ENCODE results near the gene JAZF1. TPM values are rescaled to one million over a fixed set of nuclear protein-coding genes. Genes with fewer than 3 reads are reported as not detected.

The JAZF1 gene
- total and polyA plus RNA-seq, 2 of the 8 experiments (the other 6 are each of a cell fraction or from before 2014, with no cell fraction given): 2.6 to 21.8 TPM

DNA sequence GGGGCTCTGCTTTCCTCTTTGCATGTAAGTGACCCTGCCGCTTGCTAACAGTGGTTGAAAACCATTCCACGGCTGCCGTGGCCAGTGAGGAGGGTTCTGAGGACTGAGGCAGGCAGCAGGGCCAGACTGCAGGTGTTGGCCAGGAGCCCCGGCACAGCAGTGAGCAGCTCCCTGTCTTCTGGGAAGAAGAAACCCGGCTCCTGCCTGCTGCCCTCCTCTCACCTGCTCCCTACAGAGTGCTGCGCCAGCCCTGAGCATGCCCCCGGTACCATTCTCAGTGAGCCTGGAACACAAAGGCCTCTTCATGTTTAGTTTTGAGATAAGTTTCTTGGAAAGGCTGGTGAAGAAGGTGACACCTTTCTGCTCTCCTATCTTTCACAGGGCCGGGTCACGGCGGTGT lies 240.7 kb downstream of the JAZF1 start (continued):
- TF ChIP-seq, protein P1, sequence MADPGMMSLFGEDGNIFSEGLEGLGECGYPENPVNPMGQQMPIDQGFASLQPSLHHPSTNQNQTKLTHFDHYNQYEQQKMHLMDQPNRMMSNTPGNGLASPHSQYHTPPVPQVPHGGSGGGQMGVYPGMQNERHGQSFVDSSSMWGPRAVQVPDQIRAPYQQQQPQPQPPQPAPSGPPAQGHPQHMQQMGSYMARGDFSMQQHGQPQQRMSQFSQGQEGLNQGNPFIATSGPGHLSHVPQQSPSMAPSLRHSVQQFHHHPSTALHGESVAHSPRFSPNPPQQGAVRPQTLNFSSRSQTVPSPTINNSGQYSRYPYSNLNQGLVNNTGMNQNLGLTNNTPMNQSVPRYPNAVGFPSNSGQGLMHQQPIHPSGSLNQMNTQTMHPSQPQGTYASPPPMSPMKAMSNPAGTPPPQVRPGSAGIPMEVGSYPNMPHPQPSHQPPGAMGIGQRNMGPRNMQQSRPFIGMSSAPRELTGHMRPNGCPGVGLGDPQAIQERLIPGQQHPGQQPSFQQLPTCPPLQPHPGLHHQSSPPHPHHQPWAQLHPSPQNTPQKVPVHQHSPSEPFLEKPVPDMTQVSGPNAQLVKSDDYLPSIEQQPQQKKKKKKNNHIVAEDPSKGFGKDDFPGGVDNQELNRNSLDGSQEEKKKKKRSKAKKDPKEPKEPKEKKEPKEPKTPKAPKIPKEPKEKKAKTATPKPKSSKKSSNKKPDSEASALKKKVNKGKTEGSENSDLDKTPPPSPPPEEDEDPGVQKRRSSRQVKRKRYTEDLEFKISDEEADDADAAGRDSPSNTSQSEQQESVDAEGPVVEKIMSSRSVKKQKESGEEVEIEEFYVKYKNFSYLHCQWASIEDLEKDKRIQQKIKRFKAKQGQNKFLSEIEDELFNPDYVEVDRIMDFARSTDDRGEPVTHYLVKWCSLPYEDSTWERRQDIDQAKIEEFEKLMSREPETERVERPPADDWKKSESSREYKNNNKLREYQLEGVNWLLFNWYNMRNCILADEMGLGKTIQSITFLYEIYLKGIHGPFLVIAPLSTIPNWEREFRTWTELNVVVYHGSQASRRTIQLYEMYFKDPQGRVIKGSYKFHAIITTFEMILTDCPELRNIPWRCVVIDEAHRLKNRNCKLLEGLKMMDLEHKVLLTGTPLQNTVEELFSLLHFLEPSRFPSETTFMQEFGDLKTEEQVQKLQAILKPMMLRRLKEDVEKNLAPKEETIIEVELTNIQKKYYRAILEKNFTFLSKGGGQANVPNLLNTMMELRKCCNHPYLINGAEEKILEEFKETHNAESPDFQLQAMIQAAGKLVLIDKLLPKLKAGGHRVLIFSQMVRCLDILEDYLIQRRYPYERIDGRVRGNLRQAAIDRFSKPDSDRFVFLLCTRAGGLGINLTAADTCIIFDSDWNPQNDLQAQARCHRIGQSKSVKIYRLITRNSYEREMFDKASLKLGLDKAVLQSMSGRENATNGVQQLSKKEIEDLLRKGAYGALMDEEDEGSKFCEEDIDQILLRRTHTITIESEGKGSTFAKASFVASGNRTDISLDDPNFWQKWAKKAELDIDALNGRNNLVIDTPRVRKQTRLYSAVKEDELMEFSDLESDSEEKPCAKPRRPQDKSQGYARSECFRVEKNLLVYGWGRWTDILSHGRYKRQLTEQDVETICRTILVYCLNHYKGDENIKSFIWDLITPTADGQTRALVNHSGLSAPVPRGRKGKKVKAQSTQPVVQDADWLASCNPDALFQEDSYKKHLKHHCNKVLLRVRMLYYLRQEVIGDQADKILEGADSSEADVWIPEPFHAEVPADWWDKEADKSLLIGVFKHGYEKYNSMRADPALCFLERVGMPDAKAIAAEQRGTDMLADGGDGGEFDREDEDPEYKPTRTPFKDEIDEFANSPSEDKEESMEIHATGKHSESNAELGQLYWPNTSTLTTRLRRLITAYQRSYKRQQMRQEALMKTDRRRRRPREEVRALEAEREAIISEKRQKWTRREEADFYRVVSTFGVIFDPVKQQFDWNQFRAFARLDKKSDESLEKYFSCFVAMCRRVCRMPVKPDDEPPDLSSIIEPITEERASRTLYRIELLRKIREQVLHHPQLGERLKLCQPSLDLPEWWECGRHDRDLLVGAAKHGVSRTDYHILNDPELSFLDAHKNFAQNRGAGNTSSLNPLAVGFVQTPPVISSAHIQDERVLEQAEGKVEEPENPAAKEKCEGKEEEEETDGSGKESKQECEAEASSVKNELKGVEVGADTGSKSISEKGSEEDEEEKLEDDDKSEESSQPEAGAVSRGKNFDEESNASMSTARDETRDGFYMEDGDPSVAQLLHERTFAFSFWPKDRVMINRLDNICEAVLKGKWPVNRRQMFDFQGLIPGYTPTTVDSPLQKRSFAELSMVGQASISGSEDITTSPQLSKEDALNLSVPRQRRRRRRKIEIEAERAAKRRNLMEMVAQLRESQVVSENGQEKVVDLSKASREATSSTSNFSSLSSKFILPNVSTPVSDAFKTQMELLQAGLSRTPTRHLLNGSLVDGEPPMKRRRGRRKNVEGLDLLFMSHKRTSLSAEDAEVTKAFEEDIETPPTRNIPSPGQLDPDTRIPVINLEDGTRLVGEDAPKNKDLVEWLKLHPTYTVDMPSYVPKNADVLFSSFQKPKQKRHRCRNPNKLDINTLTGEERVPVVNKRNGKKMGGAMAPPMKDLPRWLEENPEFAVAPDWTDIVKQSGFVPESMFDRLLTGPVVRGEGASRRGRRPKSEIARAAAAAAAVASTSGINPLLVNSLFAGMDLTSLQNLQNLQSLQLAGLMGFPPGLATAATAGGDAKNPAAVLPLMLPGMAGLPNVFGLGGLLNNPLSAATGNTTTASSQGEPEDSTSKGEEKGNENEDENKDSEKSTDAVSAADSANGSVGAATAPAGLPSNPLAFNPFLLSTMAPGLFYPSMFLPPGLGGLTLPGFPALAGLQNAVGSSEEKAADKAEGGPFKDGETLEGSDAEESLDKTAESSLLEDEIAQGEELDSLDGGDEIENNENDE (IDR thresholded peaks at IDR 0.05; ENCODE audit: insufficient replicate concordance, low read length): no peak
- TF ChIP-seq NANOG (IDR thresholded peaks at IDR 0.05; ENCODE audit: insufficient read depth, low read depth, low read length, poor library complexity, severe bottlenecking): no peak

Data from H1 (cell line).